Left cardiac atrium (tissue), 4 donors: ENCODE measurements around the gene SPRY2. TPM values are rescaled to one million over a fixed set of nuclear protein-coding genes. Genes with fewer than 3 reads are reported as not detected.

Experiments
- ATAC-seq, 2 donors: fragments of 200-7000 bp; cut with Tn5 transposase; one replicate each; pipeline ENCODE4 v1.9.1; 2020; ENCODE audit warnings: mild to moderate bottlenecking in 2 of 2, moderate library complexity in 2 of 2
- DNase-seq: peaks from one replicate; pipeline ENCODE4 v3.0.0-alpha.2; 2020
- intact Hi-C, 2 donors: fragments of 100-400 bp; cut with DNase I; formaldehyde crosslinking; loops; one replicate each; pipeline versions ENCODE4 v1.14.1 to v1.15.1; 2022 to 2023
- total RNA-seq, 2 donors: library from RNA; stranded (reverse); fragmentation: NEBNext Ultra II Directional; extraction: Animal tissue kit (Norgen Biotek cat#: 25700); gene quantifications; one replicate each; pipeline ENCODE4 v1.2.1, GENCODE V29; 2021
- donor health status: DM: no; HTN: yes; CAD: no.
- donor health status: DM: no; HTN: yes; CAD: no; lungs with severe emphysema.
- donor health status: DM: yes; HTN: yes; CAD: no.
- donor health status: Dilated cardiomyopathy.

Gene SPRY2
- total RNA-seq, 2 donors from 2014 or later = 41.4 to 42.7 TPM

DNA sequence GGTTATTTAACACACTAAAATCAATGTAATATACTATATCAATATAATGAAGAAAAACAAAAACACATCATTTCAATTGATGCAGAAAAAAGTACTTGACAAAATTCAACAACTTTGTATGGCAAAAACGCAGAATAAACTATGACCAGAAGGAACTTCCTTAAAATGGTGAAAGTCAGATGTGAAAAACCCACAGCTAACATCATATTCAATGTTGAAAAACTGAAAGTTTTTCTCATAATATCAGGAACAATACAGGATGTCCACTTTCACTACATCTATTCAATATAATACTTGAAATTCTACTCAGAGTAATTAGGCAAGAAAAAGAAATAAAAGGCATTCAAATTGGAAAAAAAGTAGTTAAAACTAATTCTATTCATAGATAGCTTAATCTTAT, 50.3 kb downstream of the SPRY2 start:
- no peak for DNase-seq
- no peak for ATAC-seq
- intact Hi-C loops = no loop called here
